ENCODE results near the gene ARHGEF16.

The ARHGEF16 gene

GRCh38 chr1:3453891-3454810, at the start of gene ARHGEF16:
Gene ARHGEF16 (plus strand): TSS chr1:3454665. CDS start chr1:3463085, 8,420 bp downstream.
- DNase-seq: peak; percentile 57

DNA sequence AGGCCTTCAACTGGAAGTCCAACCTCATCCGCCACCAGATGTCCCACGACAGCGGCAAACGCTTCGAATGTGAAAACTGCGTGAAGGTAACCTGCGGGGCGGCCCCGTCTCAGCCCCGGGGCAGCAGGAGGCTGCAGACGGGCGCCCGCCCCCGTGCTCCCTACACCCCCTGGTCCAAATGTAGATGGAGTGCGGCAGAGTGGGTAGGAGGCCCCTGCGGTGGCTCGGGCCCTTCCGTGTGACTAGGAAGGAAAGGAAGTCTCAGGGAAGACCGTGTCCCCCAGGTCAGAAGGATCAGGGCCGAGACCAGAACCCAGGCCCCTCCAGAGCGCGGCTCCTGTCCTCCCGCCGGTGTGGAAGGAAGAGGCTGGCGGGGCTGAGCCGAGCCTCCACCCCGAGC, 49.7 kb upstream of the ARHGEF16 start:
- no peak for DNase-seq

DNA sequence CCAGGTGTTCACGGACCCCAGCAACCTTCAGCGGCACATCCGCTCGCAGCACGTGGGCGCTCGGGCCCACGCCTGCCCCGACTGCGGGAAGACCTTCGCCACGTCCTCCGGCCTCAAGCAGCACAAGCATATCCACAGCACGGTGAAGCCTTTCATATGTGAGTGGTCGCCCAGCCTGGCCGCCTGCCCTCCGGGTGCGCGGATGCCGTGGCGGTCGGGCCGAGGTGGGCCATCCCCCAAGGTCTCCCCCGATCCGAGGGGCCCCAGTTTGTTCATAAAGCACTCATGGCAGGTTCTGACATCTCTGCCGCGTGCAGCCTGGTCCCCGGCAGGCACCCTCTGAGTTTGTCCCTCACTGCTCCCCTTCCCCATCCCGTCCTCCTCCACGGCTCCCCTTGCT, 49.0 kb upstream of the ARHGEF16 start:
- DNase-seq: no peak

- DNase-seq: no peak
Measured at GRCh38 chr1:3405974-3406867, 48.2 kb upstream of the ARHGEF16 start.

DNA sequence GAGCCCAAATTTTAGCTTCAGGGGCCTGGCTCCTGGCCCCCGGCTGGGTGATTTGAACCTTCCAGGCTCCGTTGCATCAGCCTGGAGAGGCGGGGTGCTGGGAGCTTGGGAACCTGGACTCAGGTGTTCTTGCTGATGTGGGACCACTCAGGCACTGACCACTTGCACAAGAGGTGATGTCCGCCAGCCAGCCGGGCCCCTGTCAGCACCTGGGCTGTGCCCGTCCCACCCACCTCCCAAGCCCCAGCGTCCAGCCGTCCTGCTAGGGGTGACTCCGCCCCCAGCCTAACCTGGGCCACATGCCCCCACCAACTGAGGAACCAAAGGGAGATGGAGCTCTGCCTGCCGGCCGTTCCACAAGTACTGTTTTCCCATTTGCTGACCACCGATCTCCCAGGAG, 47.4 kb upstream of the ARHGEF16 start:
- DNase-seq: no peak

GRCh38 chr1:3408751-3409266, 45.7 kb upstream of the ARHGEF16 start:
- no peak for DNase-seq

DNA sequence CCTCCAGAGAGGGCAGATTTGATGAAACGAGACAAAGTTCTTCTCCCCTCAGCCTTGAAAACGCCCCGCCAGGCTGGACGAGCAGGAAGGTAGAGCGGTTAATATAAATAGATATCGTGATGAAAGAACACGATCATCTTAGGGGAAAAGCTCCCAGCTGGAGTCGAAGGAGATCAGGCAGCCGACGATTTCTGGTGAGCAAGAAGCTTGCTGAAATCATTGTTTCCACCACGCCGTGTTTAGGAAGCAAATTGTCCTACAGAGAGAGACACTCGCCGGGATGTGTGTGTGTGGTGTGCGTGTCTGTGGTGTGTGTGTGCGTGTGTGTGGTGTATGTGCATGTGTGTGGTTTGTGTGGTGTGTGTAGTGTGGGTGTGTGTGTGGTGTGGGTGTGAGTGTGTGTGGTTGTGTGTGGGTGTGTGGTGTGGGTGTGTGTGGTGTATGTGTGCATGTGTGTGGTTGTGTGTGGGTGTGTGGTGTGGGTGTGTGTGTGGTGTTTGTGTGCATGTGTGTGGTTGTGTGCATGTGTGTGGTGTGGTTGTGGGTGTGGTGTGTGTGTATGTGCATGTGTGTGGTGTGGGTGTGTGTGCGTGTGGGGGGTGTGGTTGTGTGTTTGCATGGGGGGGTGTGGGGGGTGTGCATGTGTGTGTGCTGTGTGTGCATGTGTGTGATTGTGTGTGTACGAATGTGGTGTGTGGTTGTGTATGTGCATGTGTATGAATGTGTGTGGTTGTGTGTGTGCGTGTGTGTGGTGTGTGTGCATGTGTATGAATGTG, 44.9 kb upstream of the ARHGEF16 start:
- no peak for DNase-seq

GRCh38 chr1:3410142-3410925, 44.1 kb upstream of the ARHGEF16 start:
- peak; percentile 47 for DNase-seq

GRCh38 chr1:3411806-3412205, 42.7 kb upstream of the ARHGEF16 start:
- DNase-seq: no peak

DNA sequence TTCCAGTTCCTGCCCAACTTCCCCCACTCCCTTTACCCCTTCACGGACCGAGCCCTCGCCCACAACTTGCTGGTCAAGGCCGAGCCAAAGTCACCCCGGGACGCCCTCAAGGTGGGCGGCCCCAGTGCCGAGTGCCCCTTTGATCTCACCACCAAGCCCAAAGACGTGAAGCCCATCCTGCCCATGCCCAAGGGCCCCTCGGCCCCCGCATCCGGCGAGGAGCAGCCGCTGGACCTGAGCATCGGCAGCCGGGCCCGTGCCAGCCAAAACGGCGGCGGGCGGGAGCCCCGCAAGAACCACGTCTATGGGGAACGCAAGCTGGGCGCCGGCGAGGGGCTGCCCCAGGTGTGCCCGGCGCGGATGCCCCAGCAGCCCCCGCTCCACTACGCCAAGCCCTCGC, 42.1 kb upstream of the ARHGEF16 start:
- DNase-seq: no peak

DNA sequence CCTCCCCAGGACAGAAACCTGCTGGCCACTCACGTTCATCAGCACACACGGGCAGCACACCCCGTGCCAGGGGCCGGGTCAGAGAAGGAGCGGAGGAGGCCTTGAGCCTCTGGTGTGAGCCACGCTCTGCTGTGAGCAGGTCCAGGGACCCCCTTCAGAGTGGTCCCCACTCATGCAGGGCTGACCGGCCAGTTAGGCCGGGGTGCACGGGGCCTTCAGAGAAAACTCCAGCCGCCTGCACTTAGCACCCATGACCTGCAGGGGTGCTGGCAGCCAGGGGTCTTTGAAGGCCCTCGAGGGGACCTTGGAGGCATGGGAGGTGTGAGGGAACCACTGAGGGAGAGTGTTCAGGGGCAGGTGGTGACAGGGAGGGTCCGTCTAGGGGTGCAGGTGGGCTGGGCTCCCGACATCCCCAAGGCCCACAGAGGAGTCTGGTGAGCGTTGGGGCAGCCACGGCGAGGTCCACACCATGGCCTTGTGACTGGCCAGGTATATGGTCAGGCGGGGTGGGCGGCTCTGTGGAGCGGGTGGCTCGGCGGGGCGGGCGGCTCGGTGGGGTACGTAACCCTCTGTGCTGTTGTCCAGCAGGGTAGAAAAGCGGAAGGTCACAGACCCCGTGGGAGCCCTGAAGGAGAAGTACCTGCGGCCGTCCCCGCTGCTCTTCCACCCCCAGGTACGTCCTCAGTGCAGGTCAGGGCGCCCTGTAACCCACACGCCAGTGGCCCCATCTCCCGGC, 40.3 kb upstream of the ARHGEF16 start:
- no peak for DNase-seq

DNA sequence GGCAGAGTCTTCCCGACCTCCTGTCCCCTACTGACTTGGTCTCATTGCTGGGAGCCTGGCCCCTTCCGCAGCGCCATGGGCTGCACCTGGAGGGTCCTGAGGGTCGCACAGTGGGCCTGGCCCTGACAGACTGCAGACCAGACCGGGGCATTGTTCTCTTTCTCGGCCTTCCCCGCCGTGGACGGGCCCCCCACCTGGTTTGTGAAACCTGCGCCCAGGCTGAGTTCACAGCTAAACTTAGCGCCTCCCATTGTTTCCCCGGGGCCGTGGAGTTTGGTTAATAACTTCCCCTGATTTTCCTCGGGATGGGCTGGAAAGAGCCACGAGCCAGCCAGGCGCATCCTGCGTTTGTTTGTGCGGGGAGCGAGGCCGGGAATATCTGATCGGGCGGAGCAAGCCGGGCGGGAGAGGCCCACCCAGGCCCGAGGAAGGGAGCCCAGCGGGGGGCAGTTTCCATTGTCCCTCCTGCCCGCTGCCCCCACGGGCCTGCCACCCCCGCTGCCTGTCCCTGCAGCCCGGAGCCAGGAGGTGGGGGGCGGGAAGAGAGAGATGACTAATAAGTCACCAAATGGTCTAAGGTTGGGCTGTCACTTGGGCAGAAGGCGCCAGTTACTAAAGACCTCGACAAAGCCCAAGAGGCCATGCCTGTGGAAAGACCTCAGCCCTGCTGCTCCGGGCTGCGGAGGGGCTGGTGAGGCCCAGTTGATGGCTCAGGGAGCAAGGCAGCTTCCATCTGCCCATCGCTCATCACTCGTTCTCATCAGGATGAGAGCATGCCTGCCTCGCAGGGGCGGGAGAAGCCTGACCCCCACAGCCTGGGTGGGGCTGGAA, 39.0 kb upstream of the ARHGEF16 start:
- no peak for DNase-seq

- no peak for DNase-seq
Measured at GRCh38 chr1:3417082-3417739, 37.3 kb upstream of the ARHGEF16 start.

GRCh38 chr1:3417934-3418333, 36.5 kb upstream of the ARHGEF16 start:
- no peak for DNase-seq

GRCh38 chr1:3418600-3418999, 35.9 kb upstream of the ARHGEF16 start:
- DNase-seq: no peak

DNA sequence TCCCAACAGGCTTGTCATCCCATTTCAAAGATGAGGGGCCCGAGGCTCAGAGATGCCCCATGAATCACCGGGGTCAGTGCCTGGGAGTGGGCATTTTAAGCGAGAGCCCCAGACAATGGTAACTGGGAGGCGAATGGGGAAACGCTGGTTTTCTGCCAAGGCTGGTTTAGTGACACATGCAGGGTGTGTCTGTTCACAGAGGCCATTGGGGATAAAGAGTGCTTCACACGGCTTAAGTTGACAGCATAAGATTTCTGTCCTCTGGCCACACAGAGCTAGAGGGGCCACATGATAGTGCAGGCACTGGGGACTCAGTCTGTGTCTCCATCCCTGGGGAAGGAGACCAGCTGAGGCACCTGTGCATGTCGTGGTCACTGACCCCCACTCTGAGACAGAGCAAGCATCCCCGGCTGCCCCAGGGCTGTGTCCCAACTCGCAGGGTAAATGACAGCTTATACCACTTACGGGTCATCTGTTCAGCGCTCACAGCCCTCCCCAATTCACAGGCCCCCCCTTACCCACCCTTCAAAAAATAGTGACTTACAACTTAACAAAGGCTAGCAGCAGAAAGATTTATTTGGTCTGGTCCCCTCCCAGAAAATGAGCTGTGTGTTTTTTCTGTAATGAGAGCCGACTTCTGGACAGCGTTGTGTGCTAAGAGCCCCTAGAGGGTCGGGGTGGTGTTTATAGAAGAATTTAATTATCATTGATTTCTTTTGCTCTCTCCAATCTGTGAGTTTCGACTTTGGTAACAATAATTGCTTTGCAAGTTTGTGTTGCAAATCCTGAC, 34.9 kb upstream of the ARHGEF16 start:
- DNase-seq: no peak

DNA sequence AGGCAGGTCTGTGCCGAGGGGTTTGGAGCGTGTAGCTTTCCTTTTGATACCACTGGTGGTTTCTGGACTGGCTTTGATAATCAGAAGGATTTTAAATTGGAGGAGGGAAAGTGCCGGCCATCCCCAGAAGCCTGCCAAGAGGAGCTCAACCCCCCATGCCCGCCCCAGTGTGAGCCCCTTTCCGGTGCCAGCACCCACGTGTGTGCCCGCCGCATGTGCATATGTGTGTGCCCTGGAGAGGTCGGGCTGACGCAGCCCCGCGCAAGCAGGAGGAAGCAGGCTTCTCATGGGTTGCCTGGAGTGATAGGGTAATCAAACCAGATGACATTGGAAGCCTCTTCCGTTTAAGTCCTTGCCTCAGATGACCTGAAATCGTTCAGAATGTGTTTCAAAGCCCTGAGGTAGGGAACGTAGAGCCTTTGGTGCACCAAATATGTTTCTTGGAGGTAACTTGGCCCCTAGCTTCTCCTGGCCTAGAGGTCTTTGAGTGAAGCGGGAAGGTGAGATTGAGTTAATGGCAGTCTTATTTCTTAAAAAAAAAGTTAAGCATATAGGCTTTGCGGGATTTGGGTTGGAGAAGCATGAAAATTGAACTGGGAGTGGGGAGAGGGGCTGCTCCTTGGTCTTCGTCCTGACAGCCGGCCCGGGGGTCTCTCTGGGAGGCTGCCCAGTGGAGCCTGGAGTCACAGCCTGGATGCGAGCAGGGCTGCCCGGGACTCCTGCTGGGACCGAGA, 34.1 kb upstream of the ARHGEF16 start:
- DNase-seq: no peak

DNA sequence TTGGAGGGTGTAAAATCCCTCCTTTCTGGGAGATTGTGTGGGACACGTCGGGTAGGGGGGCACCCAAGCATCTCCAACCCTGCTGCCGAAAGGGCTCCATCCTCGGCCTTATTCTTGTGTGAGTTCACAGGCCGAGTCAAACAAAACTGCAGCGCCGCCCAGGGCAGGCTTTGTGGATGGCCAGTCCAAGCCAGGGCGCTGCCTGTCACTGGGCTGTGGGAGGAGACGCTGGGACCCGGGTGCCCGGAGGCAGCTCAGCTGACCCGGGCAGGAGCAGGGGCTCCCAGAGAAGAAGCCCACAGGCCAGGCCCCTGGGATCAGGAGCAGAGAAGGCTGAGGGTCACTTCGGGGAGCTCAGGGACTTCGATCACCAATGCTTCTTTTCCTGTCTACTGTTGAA, 31.8 kb upstream of the ARHGEF16 start:
- no peak for DNase-seq

Data from EL (cell line).